Osteocyte (in vitro differentiated cells): Measurements from ENCODE around the gene MAML2. TPM values are rescaled to one million over a fixed set of nuclear protein-coding genes. Genes with fewer than 3 reads are reported as not detected.
A peak's percentile ranks its signal among the peaks of the same experiment; 100 is the strongest.

Experiments
- DNase-seq: peaks from one replicate; pipeline ENCODE4 v3.0.0; 2021; ENCODE audit warnings: mixed read lengths; ENCODE audit not compliant: unreplicated experiment; ENCODE audit errors: extremely low spot score
- H3K27ac Mint-ChIP-seq: one replicate; pipeline ENCODE4 v1.8.0; 2021; ENCODE audit warnings: mild to moderate bottlenecking, mixed read lengths; ENCODE audit not compliant: unreplicated experiment
- H3K27me3 Mint-ChIP-seq: one replicate; pipeline ENCODE4 v1.8.0; 2021; ENCODE audit warnings: mixed read lengths; ENCODE audit not compliant: unreplicated experiment
- H3K36me3 Mint-ChIP-seq: one replicate; pipeline ENCODE4 v1.8.0; 2021; ENCODE audit warnings: mixed read lengths; ENCODE audit not compliant: unreplicated experiment
- H3K4me1 Mint-ChIP-seq: one replicate; pipeline ENCODE4 v1.8.0; 2021; ENCODE audit warnings: mixed read lengths; ENCODE audit not compliant: unreplicated experiment
- H3K4me3 Mint-ChIP-seq: one replicate; pipeline ENCODE4 v1.8.0; 2021; ENCODE audit warnings: mild to moderate bottlenecking, moderate library complexity, mixed read lengths; ENCODE audit not compliant: unreplicated experiment
- H3K9me3 Mint-ChIP-seq: one replicate; pipeline ENCODE4 v1.8.0; 2021; ENCODE audit warnings: mixed read lengths; ENCODE audit not compliant: unreplicated experiment
- CTCF ChIP-seq: fragments of 200-600 bp; sonication (generic); IDR thresholded peaks from 2 replicates; pipeline ENCODE4 v1.5.0; 2021; ENCODE audit warnings: antibody characterized with exemption, mild to moderate bottlenecking, moderate library complexity
- total RNA-seq: library from RNA; stranded (reverse); gene quantifications from 2 replicates; pipeline ENCODE4 v1.2.1, GENCODE V29; 2021

Gene MAML2
- total RNA-seq, 1 donor from 2014 or later, result 29.3 TPM

GRCh38 chr11:96315476-96315875, 27.5 kb downstream of the MAML2 start:
- Mint-ChIP-seq H3K4me1 (peaks cover 94% of the 10 kb centered on the region), H3K36me3 (peaks cover 7% of the 10 kb centered on the region), H3K9me3 (peaks cover 6% of the 10 kb centered on the region), H3K4me3 (no peak overlapping the region), H3K27ac (peak overlapping the region; percentile 33), H3K27me3 (no peaks in the 10 kb centered on the region)
- no peak for DNase-seq
- TF ChIP-seq CTCF, result no peak

- H3K9me3 Mint-ChIP-seq, result peaks cover 3% of the 10 kb centered on the region
- H3K27me3 Mint-ChIP-seq, result no peaks in the 10 kb centered on the region
- no peak overlapping the region for H3K4me3 Mint-ChIP-seq
- DNase-seq, result no peak
- H3K27ac Mint-ChIP-seq, result peak overlapping the region; percentile 78
- H3K36me3 Mint-ChIP-seq, result peaks cover 7% of the 10 kb centered on the region
- H3K4me1 Mint-ChIP-seq, result peaks cover 93% of the 10 kb centered on the region
- TF ChIP-seq CTCF, result no peak
These were observed 28.5 kb downstream of the MAML2 start for GRCh38 chr11:96314326-96315020.

- no peak overlapping the region for H3K4me3 Mint-ChIP-seq
- H3K27ac Mint-ChIP-seq, result peak overlapping the region; percentile 78
- no peak for DNase-seq
- no peaks in the 10 kb centered on the region for H3K27me3 Mint-ChIP-seq
- H3K4me1 Mint-ChIP-seq, result peaks cover 95% of the 10 kb centered on the region
- no peak for TF ChIP-seq CTCF
- H3K36me3 Mint-ChIP-seq, result peaks cover 7% of the 10 kb centered on the region
- H3K9me3 Mint-ChIP-seq, result no peaks in the 10 kb centered on the region
These were observed 29.8 kb downstream of the MAML2 start for GRCh38 chr11:96313163-96313562.

- H3K4me1 Mint-ChIP-seq, result peaks cover 94% of the 10 kb centered on the region
- no peaks in the 10 kb centered on the region for H3K27me3 Mint-ChIP-seq
- H3K27ac Mint-ChIP-seq, result peak overlapping the region; percentile 78
- H3K36me3 Mint-ChIP-seq, result peaks cover 2% of the 10 kb centered on the region
- no peak for DNase-seq
- H3K4me3 Mint-ChIP-seq, result no peak overlapping the region
- no peak for TF ChIP-seq CTCF
- no peaks in the 10 kb centered on the region for H3K9me3 Mint-ChIP-seq
These were observed 31.9 kb downstream of the MAML2 start for GRCh38 chr11:96311120-96311568.

- peak overlapping the region; percentile 98 for H3K27ac Mint-ChIP-seq
- DNase-seq, result no peak
- no peaks in the 10 kb centered on the region for H3K9me3 Mint-ChIP-seq
- TF ChIP-seq CTCF, result no peak
- H3K4me3 Mint-ChIP-seq, result no peak overlapping the region
- H3K4me1 Mint-ChIP-seq, result peaks cover 93% of the 10 kb centered on the region
- H3K36me3 Mint-ChIP-seq, result no peaks in the 10 kb centered on the region
- no peaks in the 10 kb centered on the region for H3K27me3 Mint-ChIP-seq
These were observed 32.8 kb downstream of the MAML2 start for GRCh38 chr11:96310236-96310635.
